GM18498 (cell line): Measurements from ENCODE around the gene PBX2.
"Not testable (repeated sequence)": the region's sequence is repeated elsewhere in the genome, so short reads cannot be mapped to it uniquely, and the experiment has no call there.

Source experiments
- ATAC-seq: cut with Tn5 transposase; IDR thresholded peaks from one replicate; pipeline ENCODE4 v1.9.1; 2021; ENCODE audit warnings: mild to moderate bottlenecking, moderate library complexity; ENCODE audit not compliant: unreplicated experiment

PBX2 gene

GRCh38 chr6:32190054-32190851 lies at the start of gene PBX2:
Gene PBX2 (minus strand): TSS chr6:32190202. CDS start chr6:32189915, 287 bp downstream.
- peak; percentile 67 for ATAC-seq

GRCh38 chr6:32239462-32239861 lies 49.5 kb upstream of the PBX2 start:
- no peak for ATAC-seq

GRCh38 chr6:32234934-32235333 lies 44.9 kb upstream of the PBX2 start:
- no peak for ATAC-seq

GRCh38 chr6:32226434-32226833 lies 36.4 kb upstream of the PBX2 start:
- no peak for ATAC-seq

- ATAC-seq: peak; percentile 55
Observed at GRCh38 chr6:32224696-32225095, 34.7 kb upstream of the PBX2 start.

GRCh38 chr6:32223258-32224235 lies 33.5 kb upstream of the PBX2 start, which contains the start of gene NOTCH4:
Gene NOTCH4 (minus strand): TSS chr6:32224067. CDS start chr6:32223928, 139 bp downstream.
- ATAC-seq: no peak

GRCh38 chr6:32222333-32223230 lies 32.6 kb upstream of the PBX2 start:
- no peak for ATAC-seq

GRCh38 chr6:32220021-32220420 lies 30.0 kb upstream of the PBX2 start:
- no peak for ATAC-seq

GRCh38 chr6:32218167-32218566 lies 28.2 kb upstream of the PBX2 start:
- no peak for ATAC-seq

- no peak for ATAC-seq
Observed at GRCh38 chr6:32216998-32217397, 27.0 kb upstream of the PBX2 start.

GRCh38 chr6:32216285-32216684 lies 26.3 kb upstream of the PBX2 start:
- ATAC-seq: no peak

GRCh38 chr6:32215617-32216016 lies 25.6 kb upstream of the PBX2 start:
- ATAC-seq: no peak

- no peak for ATAC-seq
Observed at GRCh38 chr6:32214126-32214525, 24.1 kb upstream of the PBX2 start.

- ATAC-seq: no peak
Observed at GRCh38 chr6:32213649-32214048, 23.6 kb upstream of the PBX2 start.

- no peak for ATAC-seq
Observed at GRCh38 chr6:32212076-32212760, 22.2 kb upstream of the PBX2 start.

- ATAC-seq: not testable (repeated sequence)
Observed at GRCh38 chr6:32211432-32211831, 21.4 kb upstream of the PBX2 start.

- ATAC-seq: no peak
Observed at GRCh38 chr6:32210191-32210601, 20.2 kb upstream of the PBX2 start.

GRCh38 chr6:32208996-32209395 lies 19.0 kb upstream of the PBX2 start:
- ATAC-seq: no peak

GRCh38 chr6:32204268-32204715 lies 14.3 kb upstream of the PBX2 start:
- ATAC-seq: no peak
